ENCODE data around the gene SUGT1.
"Not testable (repeated sequence)": the region's sequence is repeated elsewhere in the genome, so short reads cannot be mapped to it uniquely, and the experiment has no call there.

DNA sequence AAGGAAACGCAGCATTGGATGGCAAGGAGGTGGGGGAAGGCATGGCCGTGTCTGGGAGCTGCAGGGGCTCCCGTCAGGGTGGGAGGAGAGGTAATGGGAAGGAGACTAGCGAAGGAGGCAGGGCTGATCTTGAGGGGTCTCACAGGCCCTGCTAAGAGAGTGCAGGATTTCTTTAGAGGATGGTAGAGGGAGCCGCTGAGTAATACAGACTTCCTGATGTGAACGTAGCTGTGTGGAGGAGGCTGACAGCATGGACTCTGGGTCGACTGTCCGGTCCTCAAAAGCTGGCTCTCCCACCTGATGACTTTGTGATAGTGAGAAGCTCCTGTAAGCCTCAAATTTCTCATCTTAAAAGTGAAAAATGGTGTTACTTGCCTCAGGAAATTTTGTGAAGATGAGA, 44.5 kb upstream of the SUGT1 start:
- TF ChIP-seq, protein P1, sequence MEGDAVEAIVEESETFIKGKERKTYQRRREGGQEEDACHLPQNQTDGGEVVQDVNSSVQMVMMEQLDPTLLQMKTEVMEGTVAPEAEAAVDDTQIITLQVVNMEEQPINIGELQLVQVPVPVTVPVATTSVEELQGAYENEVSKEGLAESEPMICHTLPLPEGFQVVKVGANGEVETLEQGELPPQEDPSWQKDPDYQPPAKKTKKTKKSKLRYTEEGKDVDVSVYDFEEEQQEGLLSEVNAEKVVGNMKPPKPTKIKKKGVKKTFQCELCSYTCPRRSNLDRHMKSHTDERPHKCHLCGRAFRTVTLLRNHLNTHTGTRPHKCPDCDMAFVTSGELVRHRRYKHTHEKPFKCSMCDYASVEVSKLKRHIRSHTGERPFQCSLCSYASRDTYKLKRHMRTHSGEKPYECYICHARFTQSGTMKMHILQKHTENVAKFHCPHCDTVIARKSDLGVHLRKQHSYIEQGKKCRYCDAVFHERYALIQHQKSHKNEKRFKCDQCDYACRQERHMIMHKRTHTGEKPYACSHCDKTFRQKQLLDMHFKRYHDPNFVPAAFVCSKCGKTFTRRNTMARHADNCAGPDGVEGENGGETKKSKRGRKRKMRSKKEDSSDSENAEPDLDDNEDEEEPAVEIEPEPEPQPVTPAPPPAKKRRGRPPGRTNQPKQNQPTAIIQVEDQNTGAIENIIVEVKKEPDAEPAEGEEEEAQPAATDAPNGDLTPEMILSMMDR (IDR thresholded peaks at IDR 0.05; ENCODE audit: poor library complexity, severe bottlenecking): not testable (repeated sequence)
- TF ChIP-seq TAF1 (IDR thresholded peaks at IDR 0.05; ENCODE audit: low read depth); EP300 (conservative IDR thresholded peaks at IDR 0.05; ENCODE audit: poor library complexity, severe bottlenecking); EZH2 (IDR thresholded peaks at IDR 0.05; ENCODE audit: borderline replicate concordance, insufficient read depth, low read length, poor library complexity, severe bottlenecking); POLR2AphosphoS5 (IDR thresholded peaks at IDR 0.05); RAD21 (conservative IDR thresholded peaks at IDR 0.05): not testable (repeated sequence)
- TF ChIP-seq, protein P2, sequence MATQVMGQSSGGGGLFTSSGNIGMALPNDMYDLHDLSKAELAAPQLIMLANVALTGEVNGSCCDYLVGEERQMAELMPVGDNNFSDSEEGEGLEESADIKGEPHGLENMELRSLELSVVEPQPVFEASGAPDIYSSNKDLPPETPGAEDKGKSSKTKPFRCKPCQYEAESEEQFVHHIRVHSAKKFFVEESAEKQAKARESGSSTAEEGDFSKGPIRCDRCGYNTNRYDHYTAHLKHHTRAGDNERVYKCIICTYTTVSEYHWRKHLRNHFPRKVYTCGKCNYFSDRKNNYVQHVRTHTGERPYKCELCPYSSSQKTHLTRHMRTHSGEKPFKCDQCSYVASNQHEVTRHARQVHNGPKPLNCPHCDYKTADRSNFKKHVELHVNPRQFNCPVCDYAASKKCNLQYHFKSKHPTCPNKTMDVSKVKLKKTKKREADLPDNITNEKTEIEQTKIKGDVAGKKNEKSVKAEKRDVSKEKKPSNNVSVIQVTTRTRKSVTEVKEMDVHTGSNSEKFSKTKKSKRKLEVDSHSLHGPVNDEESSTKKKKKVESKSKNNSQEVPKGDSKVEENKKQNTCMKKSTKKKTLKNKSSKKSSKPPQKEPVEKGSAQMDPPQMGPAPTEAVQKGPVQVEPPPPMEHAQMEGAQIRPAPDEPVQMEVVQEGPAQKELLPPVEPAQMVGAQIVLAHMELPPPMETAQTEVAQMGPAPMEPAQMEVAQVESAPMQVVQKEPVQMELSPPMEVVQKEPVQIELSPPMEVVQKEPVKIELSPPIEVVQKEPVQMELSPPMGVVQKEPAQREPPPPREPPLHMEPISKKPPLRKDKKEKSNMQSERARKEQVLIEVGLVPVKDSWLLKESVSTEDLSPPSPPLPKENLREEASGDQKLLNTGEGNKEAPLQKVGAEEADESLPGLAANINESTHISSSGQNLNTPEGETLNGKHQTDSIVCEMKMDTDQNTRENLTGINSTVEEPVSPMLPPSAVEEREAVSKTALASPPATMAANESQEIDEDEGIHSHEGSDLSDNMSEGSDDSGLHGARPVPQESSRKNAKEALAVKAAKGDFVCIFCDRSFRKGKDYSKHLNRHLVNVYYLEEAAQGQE (IDR thresholded peaks at IDR 0.05; ENCODE audit: borderline replicate concordance): not testable (repeated sequence)

Data from neural cell (in vitro differentiated cells).